Neutrophil (primary cell): ENCODE measurements around the gene NME8.

Source experiments
- H3K27ac ChIP-seq: fragments of 200-600 bp; sonication (generic); 2 replicates; pipeline ENCODE4 v1.5.1; 2016; ENCODE audit warnings: mild to moderate bottlenecking, moderate library complexity
- H3K27me3 ChIP-seq: fragments of 200-600 bp; sonication (generic); 2 replicates; pipeline ENCODE4 v1.6.0; 2016; ENCODE audit warnings: mild to moderate bottlenecking
- H3K36me3 ChIP-seq: fragments of 200-600 bp; sonication (generic); 2 replicates; pipeline ENCODE4 v1.5.1; 2017
- H3K4me1 ChIP-seq, 2 experiments: fragments of 200-600 bp in 1 of 2; sonication (generic) in 1 of 2; 1 replicate in 1 of 2; 2 replicates in 1 of 2; pipeline versions ENCODE4 v1.5.1 to v1.6.1; 2013 to 2016; ENCODE audit warnings: low read depth in 1 of 2, low read length in 1 of 2, mild to moderate bottlenecking in 1 of 2, moderate library complexity in 1 of 2; ENCODE audit not compliant: control insufficient read depth in 1 of 2, insufficient read depth in 1 of 2
- H3K4me3 ChIP-seq, 2 experiments: fragments of 200-600 bp in 1 of 2; sonication (generic) in 1 of 2; 1 replicate in 1 of 2; 2 replicates in 1 of 2; pipeline ENCODE4 v1.5.1; 2013 to 2016; ENCODE audit warnings: low read depth in 1 of 2, low read length in 1 of 2, mild to moderate bottlenecking in 1 of 2, moderate library complexity in 1 of 2
- H3K9me3 ChIP-seq: fragments of 200-600 bp; sonication (generic); 2 replicates; pipeline ENCODE4 v1.5.1; 2016
- TF ChIP-seq, protein P1 (sequence below): fragments of 200-600 bp; sonication (generic); IDR thresholded peaks from 2 replicates; pipeline ENCODE4 v1.5.1; 2016; ENCODE audit warnings: antibody characterized with exemption

Gene NME8

DNA sequence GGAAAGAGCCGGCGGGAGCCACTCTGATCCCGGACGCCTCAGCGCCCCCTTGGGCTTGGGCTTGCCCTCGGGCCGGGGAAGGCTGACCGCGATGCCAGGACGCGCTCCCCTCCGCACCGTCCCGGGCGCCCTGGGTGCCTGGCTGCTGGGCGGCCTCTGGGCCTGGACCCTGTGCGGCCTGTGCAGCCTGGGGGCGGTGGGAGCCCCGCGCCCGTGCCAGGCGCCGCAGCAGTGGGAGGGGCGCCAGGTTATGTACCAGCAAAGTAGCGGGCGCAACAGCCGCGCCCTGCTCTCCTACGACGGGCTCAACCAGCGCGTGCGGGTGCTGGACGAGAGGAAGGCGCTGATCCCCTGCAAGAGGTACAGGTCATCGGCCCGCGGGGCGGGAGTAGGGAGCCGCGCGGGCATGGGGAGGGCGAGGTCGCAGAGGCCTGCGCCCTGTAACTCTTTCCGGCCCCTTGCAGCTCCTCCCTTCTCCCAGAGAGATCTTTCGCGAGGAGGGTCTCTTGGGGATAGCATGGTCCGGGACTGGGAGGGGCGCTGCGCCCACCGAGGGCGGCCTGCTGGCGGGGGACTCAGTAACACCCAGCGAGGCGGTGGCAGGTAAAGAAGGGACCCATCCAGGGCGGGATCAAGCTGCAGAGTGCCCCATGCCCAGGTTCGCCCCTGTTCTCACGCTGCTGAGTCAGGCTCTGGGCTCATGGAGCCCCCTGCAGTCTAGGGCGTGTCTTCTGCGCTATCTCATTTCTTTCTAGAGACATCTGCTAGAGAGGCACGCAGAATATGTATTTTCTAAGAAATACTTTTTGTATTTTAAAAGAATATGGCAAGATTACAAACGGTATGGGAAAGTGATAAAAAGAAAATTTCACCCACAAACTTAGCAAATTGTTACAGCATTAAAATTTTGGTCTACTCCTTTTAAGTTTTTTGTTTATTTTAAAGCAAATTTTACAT is 72.7 kb downstream of the NME8 start:
- H3K4me1 ChIP-seq: peaks cover 24 to 30% of the 10 kb centered on the region in 2 experiments
- no peaks in the 10 kb centered on the region for H3K9me3 ChIP-seq
- H3K27me3 ChIP-seq: peaks cover 63% of the 10 kb centered on the region
- peak overlapping the region; percentile 29 to 51 for H3K4me3 ChIP-seq
- no peak overlapping the region for H3K27ac ChIP-seq
- no peaks in the 10 kb centered on the region for H3K36me3 ChIP-seq
- TF ChIP-seq, protein P1, sequence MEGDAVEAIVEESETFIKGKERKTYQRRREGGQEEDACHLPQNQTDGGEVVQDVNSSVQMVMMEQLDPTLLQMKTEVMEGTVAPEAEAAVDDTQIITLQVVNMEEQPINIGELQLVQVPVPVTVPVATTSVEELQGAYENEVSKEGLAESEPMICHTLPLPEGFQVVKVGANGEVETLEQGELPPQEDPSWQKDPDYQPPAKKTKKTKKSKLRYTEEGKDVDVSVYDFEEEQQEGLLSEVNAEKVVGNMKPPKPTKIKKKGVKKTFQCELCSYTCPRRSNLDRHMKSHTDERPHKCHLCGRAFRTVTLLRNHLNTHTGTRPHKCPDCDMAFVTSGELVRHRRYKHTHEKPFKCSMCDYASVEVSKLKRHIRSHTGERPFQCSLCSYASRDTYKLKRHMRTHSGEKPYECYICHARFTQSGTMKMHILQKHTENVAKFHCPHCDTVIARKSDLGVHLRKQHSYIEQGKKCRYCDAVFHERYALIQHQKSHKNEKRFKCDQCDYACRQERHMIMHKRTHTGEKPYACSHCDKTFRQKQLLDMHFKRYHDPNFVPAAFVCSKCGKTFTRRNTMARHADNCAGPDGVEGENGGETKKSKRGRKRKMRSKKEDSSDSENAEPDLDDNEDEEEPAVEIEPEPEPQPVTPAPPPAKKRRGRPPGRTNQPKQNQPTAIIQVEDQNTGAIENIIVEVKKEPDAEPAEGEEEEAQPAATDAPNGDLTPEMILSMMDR: no peak

DNA sequence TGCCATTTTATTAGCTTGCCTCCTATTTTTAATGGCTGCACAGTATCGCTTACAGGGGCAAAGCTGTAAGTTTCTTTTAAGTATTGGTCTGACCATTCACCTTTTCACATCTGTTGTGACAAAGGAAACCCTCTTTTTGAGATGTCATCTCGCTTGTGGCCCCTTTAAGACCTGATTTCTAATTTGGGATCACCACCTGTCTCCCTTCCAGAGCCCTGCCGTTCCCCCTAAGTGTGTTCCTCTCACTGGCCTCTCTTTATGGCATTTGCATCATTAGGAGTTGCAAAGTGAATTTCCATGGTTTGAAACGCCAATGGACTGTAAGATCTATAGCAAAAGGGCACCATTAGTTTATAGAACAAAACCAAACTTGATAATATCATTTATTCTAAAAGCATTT is 73.5 kb downstream of the NME8 start:
- H3K4me3 ChIP-seq: no peak overlapping the region

DNA sequence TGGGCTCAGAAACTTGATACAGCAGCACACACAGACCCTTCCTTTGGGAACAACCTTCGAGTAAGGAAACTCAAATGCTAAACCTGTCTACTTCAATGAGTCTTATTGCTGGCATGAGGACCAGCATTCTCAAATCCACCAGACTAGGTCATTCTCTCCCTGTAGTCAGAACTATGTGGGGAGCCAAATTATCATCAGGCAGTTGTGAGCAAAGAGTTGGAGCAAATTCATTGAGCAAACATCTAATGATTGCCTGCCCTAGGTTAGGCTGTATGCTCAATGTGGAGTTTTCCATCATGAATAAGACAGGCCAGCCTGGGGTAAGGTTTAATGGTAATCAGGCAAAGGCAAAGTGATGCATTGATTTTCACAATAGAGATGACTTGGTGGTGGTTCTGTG is 75.6 kb downstream of the NME8 start:
- Histone ChIP-seq H3K4me1 (peaks cover 13 to 16% of the 10 kb centered on the region in 2 experiments), H3K27ac (no peak overlapping the region), H3K27me3 (peaks cover 34% of the 10 kb centered on the region), H3K9me3 (no peaks in the 10 kb centered on the region), H3K4me3 (no peak overlapping the region), H3K36me3 (no peaks in the 10 kb centered on the region)
- TF ChIP-seq, protein P1: no peak

More for the DNA sequence above, 73.5 kb downstream of the NME8 start:
- Histone ChIP-seq H3K36me3 (no peaks in the 10 kb centered on the region), H3K4me1 (peaks cover 16 to 23% of the 10 kb centered on the region in 2 experiments), H3K9me3 (no peaks in the 10 kb centered on the region), H3K27me3 (peaks cover 55% of the 10 kb centered on the region), H3K27ac (no peak overlapping the region)
- TF ChIP-seq, protein P1: no peak

DNA sequence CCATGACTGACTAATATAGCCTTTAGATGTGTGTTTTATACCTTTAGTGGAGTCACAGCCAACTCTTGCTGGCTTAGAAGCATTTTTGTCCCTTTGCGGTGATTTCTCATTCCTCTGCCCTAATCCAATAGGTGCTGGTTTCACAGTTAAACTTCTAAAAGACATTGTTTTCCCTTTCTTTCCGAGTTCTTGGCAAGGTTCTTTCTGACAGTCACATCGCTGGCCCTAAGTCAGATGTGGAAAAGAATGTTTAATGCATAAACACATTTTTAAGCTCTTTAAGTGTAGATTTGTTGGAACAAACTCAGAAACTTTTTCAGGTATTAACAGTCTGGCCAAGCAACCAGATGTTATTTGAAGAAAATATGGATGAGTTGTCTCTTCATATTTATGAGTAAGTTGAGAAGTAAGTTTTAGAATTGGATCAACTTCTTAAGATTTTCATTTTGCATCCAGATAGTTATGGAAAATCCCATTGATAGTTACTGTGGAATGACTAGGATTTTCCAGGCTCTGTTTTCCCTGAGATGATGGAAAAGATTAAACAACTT is 76.2 kb downstream of the NME8 start:
- Histone ChIP-seq H3K9me3 (no peaks in the 10 kb centered on the region), H3K4me3 (no peak overlapping the region), H3K27ac (no peak overlapping the region), H3K27me3 (peaks cover 28% of the 10 kb centered on the region), H3K36me3 (no peaks in the 10 kb centered on the region), H3K4me1 (peaks cover 13 to 16% of the 10 kb centered on the region in 2 experiments)
- TF ChIP-seq, protein P1: no peak

DNA sequence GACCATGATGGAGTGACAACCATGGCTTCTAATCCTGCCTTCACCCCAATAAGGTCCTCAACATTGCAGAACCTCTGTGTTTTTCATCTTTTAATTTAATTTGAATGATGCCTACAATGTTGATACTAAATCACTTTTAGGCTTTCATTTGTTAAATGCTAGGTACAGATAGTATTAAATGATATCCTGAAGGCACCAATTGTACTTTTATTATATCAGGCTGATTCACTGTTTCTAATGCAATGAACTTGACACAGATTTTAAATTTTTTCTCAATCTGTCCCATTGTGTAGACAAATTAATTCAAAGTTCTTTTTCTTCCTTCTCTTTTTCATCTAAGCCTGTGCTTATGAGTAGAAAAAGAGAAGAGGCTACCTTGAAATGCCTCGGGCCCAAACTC is 77.2 kb downstream of the NME8 start:
- peaks cover 9 to 10% of the 10 kb centered on the region in 2 experiments for H3K4me1 ChIP-seq
- TF ChIP-seq, protein P1: no peak
- no peak overlapping the region for H3K27ac ChIP-seq
- no peak overlapping the region for H3K4me3 ChIP-seq
- H3K9me3 ChIP-seq: no peaks in the 10 kb centered on the region
- H3K27me3 ChIP-seq: peaks cover 18% of the 10 kb centered on the region
- H3K36me3 ChIP-seq: no peaks in the 10 kb centered on the region
